Measurements from ENCODE around the gene SCN2A.
A peak's percentile ranks its signal among the peaks of the same experiment; 100 is the strongest.
"Not testable (repeated sequence)": the region's sequence is repeated elsewhere in the genome, so short reads cannot be mapped to it uniquely, and the experiment has no call there.

Gene SCN2A

DNA sequence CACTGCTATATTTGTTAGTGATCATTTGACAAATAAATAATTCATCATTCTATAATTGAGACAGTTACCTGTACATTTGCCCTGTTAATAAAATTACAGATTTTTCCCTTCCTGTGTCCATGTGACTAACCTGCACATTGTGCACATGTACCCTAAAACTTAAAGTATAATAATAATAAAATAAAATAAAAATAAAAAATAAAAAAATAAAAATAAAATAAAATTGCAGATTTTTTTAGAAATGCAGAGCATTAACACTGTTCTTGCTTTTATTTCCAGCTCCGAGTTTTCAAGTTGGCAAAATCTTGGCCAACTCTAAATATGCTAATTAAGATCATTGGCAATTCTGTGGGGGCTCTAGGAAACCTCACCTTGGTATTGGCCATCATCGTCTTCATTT, 105.1 kb downstream of the SCN2A start:
- not testable (repeated sequence) for DNase-seq

DNA sequence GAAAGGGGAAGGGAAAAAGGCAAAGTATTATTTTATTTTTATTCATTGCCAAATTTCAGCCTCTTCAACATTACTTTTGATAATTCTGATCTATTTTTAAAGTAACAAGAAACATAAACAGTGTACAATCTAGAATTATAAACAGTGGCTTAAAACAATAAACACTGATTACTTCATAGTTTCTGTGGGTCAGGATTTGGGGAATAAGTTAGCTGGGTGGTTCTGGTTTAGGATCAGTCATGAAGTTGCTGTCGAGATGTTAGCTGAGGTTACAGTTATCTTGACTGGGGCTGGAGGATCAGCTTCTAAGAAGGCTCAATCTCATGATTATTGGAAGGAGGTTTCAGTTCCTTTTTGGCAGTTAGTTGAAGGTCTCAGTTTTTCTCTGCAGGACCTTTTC, 109.2 kb downstream of the SCN2A start:
- no peak for DNase-seq

- no peak for DNase-seq
Measured at GRCh38 chr2:165349181-165349580, 110.0 kb downstream of the SCN2A start.

DNA sequence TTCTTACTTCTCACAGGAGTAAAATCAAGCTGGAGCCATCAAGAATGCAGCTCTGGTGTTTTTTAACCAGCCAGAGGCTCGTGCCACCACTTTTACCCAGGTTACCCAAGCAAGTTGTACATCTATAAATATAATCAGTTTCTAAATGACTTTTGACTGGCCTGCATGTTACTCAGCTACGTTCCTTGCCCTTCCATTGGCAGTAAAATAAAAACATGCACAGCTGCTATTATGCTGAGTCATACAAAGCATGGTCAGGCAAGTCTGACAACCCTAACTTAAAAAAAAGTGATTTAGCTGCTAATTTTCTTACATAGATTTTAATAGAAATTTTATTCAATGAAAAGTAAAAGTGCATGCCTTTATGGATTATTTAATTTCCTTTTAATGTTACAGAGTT, 118.5 kb downstream of the SCN2A start:
- DNase-seq, result peak in 1 of 2 experiments; percentile 12

- no peak for DNase-seq
Measured at GRCh38 chr2:165361514-165361913, 122.3 kb downstream of the SCN2A start.

GRCh38 chr2:165369131-165369897, 130.1 kb downstream of the SCN2A start:
- DNase-seq, result no peak

DNA sequence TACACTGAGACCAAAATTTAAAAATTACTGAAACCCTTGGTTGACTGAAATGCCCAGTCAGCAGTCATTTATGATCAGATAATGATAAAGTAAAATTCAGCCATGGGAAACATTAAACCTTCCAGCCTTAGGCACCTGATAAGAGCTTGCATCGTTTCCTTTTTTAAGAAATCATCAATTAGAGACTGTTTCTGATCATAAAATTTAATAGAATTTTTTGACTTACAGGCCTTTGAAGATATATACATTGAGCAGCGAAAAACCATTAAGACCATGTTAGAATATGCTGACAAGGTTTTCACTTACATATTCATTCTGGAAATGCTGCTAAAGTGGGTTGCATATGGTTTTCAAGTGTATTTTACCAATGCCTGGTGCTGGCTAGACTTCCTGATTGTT, 130.7 kb downstream of the SCN2A start:
- no peak for DNase-seq

DNA sequence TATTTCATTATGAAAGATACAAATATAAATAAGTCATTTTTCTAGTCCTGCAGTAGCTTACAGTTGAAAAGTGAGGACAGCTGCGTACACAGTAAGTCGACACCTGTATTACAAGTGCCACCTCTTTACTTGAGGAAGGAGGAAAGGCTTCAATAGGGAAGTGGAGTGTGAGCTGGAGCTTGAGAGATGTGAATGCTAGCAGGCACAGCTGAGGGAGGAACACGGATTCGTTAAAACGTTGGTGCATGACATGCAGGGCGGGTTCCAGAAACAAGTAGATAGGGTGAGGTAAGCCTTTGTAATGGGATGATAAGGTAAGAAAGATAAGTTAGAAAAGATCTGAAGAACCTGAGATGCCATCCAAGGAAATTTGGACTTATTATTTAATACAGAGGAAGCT, 132.1 kb downstream of the SCN2A start:
- peak; percentile 29 to 50 for DNase-seq

DNA sequence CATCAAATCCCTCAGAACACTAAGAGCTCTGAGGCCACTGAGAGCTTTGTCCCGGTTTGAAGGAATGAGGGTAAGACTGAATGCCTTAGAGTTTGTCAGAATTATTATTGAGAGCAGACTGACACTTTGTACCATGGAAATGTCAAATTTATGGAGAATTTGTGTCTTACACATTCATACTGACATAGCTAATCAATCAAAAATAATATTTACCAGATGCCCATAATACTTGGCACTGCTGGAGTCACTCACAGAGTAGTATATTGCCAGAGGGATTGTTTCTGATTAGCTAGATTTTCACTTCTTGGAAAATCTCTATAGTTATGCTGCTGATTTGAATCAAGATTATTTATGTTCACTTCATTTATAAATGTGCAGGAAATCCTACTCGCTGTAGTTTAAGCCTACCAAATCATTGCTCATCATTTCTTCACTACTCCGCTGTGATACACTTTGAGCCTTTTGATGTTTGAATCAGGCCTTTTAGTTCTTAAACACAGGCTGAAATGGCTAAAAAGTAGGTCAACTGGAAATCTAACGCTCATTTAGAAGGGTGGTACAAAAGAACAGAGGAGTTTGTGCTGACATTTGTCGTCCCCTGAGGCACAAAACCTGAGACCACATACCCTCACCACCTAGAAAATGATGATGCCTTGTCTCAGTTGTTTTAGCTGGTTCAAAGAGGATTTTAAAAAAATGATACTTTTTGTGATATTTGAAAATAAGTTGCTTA, 134.2 kb downstream of the SCN2A start:
- no peak for DNase-seq

DNA sequence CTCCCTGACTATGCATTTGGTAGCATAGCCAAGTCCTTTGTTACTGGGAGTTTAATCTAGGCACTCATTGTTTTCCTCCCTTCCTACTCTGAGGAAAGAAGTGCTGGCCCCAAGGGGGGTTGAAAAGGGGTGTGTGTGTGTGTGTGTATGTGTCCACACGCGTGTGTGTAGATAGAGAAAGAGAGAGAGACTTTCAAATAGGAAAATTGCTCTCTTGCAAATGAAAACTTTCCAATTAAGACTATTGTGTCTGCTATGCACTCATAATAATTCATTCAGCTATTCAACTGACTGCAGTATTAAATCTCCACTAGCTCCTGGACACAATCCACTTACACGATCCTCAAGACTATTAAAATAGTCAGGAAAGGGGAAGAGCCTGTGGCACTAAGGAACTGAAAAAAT, 137.4 kb downstream of the SCN2A start:
- DNase-seq, result no peak

GRCh38 chr2:165382362-165382761, 143.1 kb downstream of the SCN2A start:
- no peak for DNase-seq

- DNase-seq, result no peak
Measured at GRCh38 chr2:165390875-165391274, 151.7 kb downstream of the SCN2A start.

DNA sequence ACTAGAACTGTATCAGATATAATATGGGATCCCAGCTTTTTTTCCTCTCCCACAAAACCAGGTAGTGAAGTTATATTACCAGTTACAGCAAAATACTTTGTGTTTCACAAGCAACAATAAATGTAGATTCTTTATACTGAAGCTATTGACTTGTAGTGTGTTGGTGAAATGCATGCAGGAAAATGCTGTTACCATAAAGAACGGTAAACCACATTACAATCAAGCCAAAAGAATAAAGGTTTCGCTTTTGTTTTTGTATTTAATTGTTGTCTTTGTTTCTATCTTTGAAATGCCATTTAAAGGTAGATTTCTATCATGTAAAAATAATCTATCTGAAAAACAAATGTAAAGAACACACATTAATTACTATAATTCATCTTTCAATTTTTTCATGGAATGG, 152.6 kb downstream of the SCN2A start:
- DNase-seq, result no peak

DNA sequence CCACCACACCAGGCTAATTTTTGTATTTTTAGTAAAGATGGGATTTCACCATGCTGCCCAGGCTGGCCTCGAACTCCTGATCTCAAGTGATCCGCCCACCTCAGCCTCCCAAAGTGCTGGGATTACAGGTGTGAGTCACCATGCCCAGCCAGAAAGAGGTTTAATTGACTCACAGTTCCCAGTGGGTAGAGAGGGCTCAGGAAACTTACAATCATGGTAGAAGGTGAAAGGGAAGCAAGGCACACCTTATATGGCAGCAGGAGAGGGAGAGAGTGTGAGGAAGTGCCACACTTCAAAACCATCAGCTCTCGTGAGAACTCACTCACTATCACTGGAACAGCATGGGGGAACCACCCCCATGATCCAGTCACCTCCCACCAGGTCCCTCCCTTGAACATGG, 159.4 kb downstream of the SCN2A start:
- not testable (repeated sequence) for DNase-seq

GRCh38 chr2:165401285-165401852, 162.2 kb downstream of the SCN2A start:
- DNase-seq, result peak; percentile 49 to 86

DNA sequence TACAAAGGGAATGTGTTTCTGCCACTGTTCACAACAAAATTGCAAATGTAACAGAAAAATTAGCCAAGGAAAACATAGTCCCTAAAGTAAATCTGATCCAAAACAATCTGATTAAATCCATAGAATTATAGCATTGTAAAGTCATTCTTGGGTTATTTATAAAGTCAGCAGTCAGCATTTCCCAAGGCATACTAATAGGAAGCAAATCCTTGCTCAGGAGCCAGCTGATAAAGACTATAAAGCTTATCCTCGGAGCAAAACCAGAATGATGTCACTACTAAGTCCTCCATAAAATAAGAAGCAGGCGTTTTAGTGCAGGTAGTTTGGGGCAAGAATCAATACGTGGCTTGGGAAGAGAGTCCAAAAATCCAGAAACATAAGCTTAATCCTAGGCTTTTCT, 162.9 kb downstream of the SCN2A start:
- DNase-seq, result no peak

- DNase-seq, result no peak
Measured at GRCh38 chr2:165406173-165406572, 167.0 kb downstream of the SCN2A start.

DNA sequence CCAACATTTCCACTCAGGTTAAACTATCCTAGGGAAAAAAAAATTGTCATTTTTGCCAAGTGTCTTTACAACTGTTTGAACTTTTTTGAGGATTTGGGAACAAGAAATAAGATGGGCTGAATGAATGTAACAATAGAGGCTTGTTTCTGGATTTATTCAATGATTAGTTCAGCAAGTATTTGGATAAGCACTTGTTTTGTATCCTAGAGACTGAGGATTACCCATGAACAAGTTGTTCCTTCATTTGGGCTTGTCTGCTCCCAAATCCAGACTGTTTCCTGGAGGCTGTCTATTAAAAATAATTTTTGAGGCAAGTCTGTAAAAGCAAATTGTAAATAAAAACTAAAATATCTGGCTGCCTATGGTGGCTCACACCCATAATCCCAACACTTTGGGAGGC, 168.3 kb downstream of the SCN2A start:
- DNase-seq, result no peak

DNA sequence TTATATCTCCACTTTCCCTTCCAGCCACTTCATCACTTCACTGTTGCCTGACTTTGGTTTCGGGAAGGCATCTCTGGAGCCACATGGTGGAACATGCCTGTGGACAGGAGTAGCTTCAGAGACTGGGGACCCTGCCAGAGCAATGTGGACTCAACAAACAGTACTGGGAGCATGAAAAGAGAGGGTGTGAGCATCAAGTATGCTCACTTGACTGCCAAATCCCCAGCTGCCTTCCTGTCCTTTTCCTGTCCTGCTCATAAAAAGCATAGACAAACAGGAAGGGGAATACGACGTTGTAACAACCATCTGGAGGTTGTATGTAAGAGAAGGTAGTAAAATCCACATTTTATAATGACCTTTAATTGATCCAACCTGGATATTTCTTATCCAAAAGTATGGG, 169.0 kb downstream of the SCN2A start:
- no peak for DNase-seq

- DNase-seq, result peak in 1 of 2 experiments; percentile 23
Measured at GRCh38 chr2:165410276-165410675, 171.1 kb downstream of the SCN2A start.

GRCh38 chr2:165414187-165414586, 175.0 kb downstream of the SCN2A start:
- DNase-seq, result no peak

DNA sequence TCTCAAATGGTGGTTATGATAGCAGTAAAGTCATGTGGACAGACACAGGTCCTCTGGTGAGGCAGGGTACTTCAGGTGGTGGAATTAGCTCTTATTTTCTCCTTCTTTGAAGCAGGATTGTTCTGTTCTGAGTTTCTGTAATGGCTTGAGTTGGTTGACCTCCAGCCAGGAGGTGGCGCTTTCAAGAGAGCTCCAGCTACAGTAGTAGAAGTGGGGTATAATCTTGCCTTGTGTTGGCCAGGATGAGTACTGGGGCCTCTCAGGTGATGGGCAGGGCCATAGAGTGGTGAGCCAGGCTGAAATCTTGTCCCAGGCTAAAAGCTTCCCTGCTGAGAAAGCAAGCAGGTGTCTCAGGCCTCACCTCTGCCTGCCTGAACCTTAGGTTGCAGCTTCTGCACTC, 177.8 kb downstream of the SCN2A start:
- no peak for DNase-seq

DNA sequence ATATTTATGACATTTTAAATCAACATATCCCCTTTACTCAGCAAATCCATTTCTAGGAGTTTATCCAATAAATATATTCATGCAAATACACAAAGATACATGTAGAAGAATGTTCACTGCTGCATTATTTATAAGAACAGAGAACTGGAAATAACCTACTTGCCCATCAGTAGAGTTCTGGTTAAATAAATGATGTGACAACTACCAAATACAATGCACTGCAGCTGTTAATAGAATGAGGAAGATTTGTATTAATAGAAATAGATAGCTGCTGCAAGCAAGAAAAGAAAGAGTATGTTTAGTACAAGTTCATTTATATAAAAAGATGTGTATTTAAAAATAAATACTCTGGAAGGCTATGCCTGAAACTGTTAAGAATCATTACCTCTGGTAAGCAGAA, 181.0 kb downstream of the SCN2A start:
- no peak for DNase-seq

GRCh38 chr2:165423081-165423480, 183.9 kb downstream of the SCN2A start:
- DNase-seq, result no peak
